Glutamatergic neuron (in vitro differentiated cells): ENCODE measurements around the gene MT1A. TPM values are rescaled to one million over a fixed set of nuclear protein-coding genes. Genes with fewer than 3 reads are reported as not detected.

Experiments used
- DNase-seq: peaks from one replicate; pipeline ENCODE4 v3.0.0; 2022
- H3K27ac Mint-ChIP-seq: one replicate; pipeline ENCODE4 v1.8.0; 2020; ENCODE audit warnings: mild to moderate bottlenecking, mixed read lengths, inconsistent platforms; ENCODE audit not compliant: unreplicated experiment
- H3K27me3 Mint-ChIP-seq: one replicate; pipeline ENCODE4 v1.8.0; 2020; ENCODE audit warnings: mild to moderate bottlenecking, moderate library complexity, mixed read lengths, inconsistent platforms; ENCODE audit not compliant: unreplicated experiment
- H3K36me3 Mint-ChIP-seq: one replicate; pipeline ENCODE4 v1.8.0; 2020; ENCODE audit warnings: mild to moderate bottlenecking, mixed read lengths, inconsistent platforms; ENCODE audit not compliant: unreplicated experiment
- H3K4me1 Mint-ChIP-seq: one replicate; pipeline ENCODE4 v1.8.0; 2020; ENCODE audit warnings: mild to moderate bottlenecking, low read depth, mixed read lengths, inconsistent platforms; ENCODE audit not compliant: unreplicated experiment
- H3K4me3 Mint-ChIP-seq: one replicate; pipeline ENCODE4 v1.8.0; 2020; ENCODE audit warnings: mild to moderate bottlenecking, mixed read lengths, inconsistent platforms; ENCODE audit not compliant: unreplicated experiment
- H3K9me3 Mint-ChIP-seq: one replicate; pipeline ENCODE4 v1.8.0; 2020; ENCODE audit warnings: mild to moderate bottlenecking, moderate library complexity, mixed read lengths, inconsistent platforms; ENCODE audit not compliant: unreplicated experiment
- CTCF ChIP-seq: fragments of 200-600 bp; sonication (generic); IDR thresholded peaks from one replicate; pipeline ENCODE4 v1.5.0; 2021; ENCODE audit not compliant: partially characterized antibody, unreplicated experiment
- long read RNA-seq: library from polyadenylated mRNA; unstranded; transcript quantifications from one replicate; pipeline ENCODE4 v2.0.0, GENCODE V29; 2020; ENCODE audit not compliant: unreplicated experiment
- total RNA-seq: library from RNA; stranded (reverse); fragmentation: NEBNext Ultra II Directional; extraction: Animal tissue kit (Norgen Biotek cat#: 25700); gene quantifications from one replicate; pipeline ENCODE4 v1.2.1, GENCODE V29; 2021; ENCODE audit not compliant: unreplicated experiment

MT1A gene
- total RNA-seq, result not detected
- long read RNA-seq, result 0 reads

DNA sequence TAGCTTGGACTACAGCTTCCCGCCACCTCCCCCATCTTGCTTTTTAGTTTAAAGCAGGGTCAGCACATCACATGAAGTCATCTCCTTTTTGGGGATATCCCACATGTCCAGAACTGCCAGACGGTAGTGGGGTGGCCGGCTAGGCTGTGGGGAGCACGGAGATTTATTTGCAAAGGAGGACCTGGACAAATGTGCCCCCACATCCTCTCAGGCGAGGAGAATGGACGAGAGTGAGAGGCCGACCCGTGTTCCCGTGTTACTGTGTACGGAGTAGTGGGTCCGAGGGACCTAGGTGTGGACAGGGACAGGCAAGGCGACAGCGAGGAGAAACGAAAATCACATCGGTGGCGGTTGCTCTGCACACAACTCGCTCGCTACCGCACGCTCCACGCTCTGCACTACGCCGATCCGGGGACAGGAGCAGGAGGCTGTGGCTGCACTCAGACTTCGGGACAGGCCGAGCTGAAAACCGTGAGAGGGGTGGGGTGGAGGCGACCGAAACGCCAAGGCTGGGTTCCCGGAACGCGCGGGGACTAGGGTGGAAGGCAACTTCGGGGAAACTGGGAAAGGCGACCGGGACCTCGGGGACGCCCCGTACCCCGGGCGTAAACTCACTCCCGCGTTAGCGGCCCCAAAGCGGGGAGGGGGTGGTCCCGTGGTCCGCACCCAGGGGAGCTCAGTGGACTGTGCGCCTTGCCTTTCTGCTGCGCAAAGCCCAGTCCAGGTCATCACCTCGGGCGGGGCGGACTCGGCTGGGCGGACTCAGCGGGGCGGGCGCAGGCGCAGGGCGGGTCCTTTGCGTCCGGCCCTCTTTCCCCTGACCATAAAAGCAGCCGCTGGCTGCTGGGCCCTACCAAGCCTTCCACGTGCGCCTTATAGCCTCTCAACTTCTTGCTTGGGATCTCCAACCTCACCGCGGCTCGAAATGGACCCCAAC, at the start of gene MT1A:
Gene MT1A, plus strand, starts transcription at position 853 of the 937 bp plus-strand sequence. Its CDS starts 73 bp downstream, at position 926.
- no peaks in the 10 kb centered on the region for H3K36me3 Mint-ChIP-seq
- H3K4me1 Mint-ChIP-seq, result peaks cover 8% of the 10 kb centered on the region
- H3K27ac Mint-ChIP-seq, result no peak within 1 kb of the TSS
- DNase-seq, result peak; percentile 66
- TF ChIP-seq CTCF, result no peak
- peak within 1 kb of the TSS; percentile 85 for H3K4me3 Mint-ChIP-seq
- H3K27me3 Mint-ChIP-seq, result peaks cover 52% of the 10 kb centered on the region
- H3K9me3 Mint-ChIP-seq, result peaks cover 5% of the 10 kb centered on the region

DNA sequence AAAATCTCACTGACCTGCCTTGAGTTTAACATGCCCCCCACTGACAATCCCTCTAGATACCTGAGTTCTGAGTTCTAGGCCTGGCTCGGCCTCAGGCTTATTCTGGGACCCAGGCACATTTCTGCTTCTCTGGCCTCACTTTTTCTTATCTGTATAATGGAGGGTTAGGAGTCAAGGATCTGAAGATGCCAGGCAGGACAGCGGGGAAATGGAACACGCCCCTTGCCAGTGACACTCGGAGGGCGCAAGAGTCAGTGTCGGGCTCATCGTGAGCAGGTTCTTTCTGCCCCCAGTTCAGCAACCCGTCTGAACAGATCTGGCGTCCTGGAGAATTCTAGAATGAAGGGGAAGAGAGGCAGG, 49.7 kb upstream of the MT1A start:
- peaks cover 14% of the 10 kb centered on the region for H3K27me3 Mint-ChIP-seq
- peaks cover 15% of the 10 kb centered on the region for H3K9me3 Mint-ChIP-seq
- no peaks in the 10 kb centered on the region for H3K4me1 Mint-ChIP-seq
- TF ChIP-seq CTCF, result no peak
- H3K36me3 Mint-ChIP-seq, result no peaks in the 10 kb centered on the region
- H3K4me3 Mint-ChIP-seq, result peak overlapping the region; percentile 94
- H3K27ac Mint-ChIP-seq, result no peak overlapping the region
- DNase-seq, result no peak

GRCh38 chr16:56589141-56590039, 49.1 kb upstream of the MT1A start, which contains the start of gene MT3:
TSS of gene MT3 (plus strand) at chr16:56589528. CDS start at chr16:56589591, 63 bp downstream.
- H3K9me3 Mint-ChIP-seq, result peaks cover 15% of the 10 kb centered on the region
- H3K36me3 Mint-ChIP-seq, result no peaks in the 10 kb centered on the region
- H3K27ac Mint-ChIP-seq, result no peak within 1 kb of the TSS
- peak; percentile 70 for DNase-seq
- no peaks in the 10 kb centered on the region for H3K4me1 Mint-ChIP-seq
- peak within 1 kb of the TSS; percentile 94 for H3K4me3 Mint-ChIP-seq
- H3K27me3 Mint-ChIP-seq, result peaks cover 14% of the 10 kb centered on the region
- TF ChIP-seq CTCF, result no peak

- no peak for DNase-seq
- H3K4me1 Mint-ChIP-seq, result no peaks in the 10 kb centered on the region
- H3K4me3 Mint-ChIP-seq, result no peak overlapping the region
- peaks cover 12% of the 10 kb centered on the region for H3K27me3 Mint-ChIP-seq
- TF ChIP-seq CTCF, result no peak
- H3K9me3 Mint-ChIP-seq, result peaks cover 13% of the 10 kb centered on the region
- H3K36me3 Mint-ChIP-seq, result no peaks in the 10 kb centered on the region
- no peak overlapping the region for H3K27ac Mint-ChIP-seq
Measured at GRCh38 chr16:56591377-56592060, 46.9 kb upstream of the MT1A start.
